ENCODE results near the gene PARD3B.
A peak's percentile ranks its signal among the peaks of the same experiment; 100 is the strongest.
"Not testable (repeated sequence)": the region's sequence is repeated elsewhere in the genome, so short reads cannot be mapped to it uniquely, and the experiment has no call there.

PARD3B gene

DNA sequence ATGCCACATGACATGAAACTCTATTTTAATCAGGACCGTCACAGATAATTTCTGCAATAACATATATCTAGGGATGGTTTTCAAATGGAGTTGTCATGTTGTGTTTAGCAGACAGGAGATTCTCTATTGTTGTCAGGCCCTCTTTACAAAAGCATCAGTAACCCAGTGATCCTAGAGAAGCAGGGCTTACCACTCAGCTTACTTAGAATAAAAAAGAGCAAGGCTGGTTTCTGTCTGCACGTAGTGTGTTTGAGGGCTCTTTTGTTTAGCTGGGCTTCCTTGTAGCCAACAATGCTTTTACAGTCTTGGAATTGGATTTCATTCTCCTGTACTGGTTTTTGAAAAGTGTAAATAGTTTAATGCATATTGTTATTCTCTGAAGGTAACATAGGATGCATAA, 926.5 kb downstream of the PARD3B start:
- Histone ChIP-seq H3K27me3 (ENCODE audit: control insufficient read depth, insufficient read depth, low read length) (no peaks in the 10 kb centered on the region), H3K4me1 (ENCODE audit: control insufficient read depth, insufficient read depth, low read length) (peaks cover 6% of the 10 kb centered on the region), H3K4me2 (ENCODE audit: low read length) (no peak overlapping the region), H3K4me3 (ENCODE audit: low read length) (no peak overlapping the region), H3K9ac (ENCODE audit: low read depth, low read length) (no peak overlapping the region), H3K36me3 (ENCODE audit: insufficient read depth, low read length) (no peaks in the 10 kb centered on the region), H3K9me3 (replicated peaks; ENCODE audit: low read length) (no peaks in the 10 kb centered on the region)

DNA sequence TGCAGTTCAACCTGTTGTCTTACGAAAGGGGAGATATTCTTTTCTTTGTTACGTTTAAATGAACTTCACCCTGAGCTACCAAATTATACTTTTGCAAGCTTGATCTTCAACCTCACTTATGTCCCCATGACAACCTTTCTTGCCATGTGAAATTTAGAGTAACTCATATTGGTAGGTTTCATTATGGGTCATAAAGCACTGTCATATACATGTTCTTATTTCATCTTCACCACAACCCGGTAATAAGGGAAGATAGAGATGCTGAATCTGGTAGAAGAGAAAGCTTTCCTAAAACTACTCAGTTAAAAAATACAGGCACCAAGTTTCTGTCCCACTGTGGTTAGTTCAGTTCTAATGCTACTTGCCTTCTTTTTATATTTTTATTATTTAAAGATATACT, 928.5 kb downstream of the PARD3B start:
- Histone ChIP-seq H3K27me3 (ENCODE audit: control insufficient read depth, insufficient read depth, low read length) (no peaks in the 10 kb centered on the region), H3K4me1 (ENCODE audit: control insufficient read depth, insufficient read depth, low read length) (peaks cover 19% of the 10 kb centered on the region), H3K4me3 (ENCODE audit: low read length) (no peak overlapping the region), H3K36me3 (ENCODE audit: insufficient read depth, low read length) (no peaks in the 10 kb centered on the region), H3K9me3 (replicated peaks; ENCODE audit: low read length) (no peaks in the 10 kb centered on the region), H3K4me2 (ENCODE audit: low read length) (no peak overlapping the region), H3K9ac (ENCODE audit: low read depth, low read length) (no peak overlapping the region)

DNA sequence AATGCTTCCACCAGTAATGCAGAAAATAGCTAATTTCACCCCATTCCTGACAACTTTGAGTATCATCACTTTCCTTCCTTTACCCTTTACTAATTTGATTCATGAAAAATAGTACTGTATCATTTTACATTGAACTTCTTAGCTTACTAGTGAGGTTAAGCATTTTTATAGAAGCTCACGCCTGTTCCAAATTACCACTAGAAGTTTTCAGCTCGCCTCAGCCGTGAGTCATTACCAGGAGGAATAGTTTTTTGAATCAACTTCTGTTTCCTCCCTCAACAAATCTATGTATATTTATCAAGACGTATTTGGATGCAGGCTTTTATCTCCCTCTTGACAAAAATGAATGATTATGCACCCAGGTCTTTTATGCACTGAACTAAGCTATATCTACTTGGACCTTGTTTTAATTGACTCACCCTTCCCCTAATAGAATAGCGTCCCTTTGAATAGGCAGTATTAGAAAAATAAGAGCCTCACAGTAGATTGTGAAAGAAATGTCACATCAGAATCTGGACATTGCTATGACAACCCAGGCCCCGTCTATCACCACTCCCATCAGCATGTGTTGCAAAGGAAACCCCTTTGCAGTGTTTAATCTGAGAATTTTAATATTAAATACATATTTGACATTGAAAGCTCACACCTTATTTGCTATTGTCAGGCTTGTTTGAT, 929.6 kb downstream of the PARD3B start:
- Histone ChIP-seq H3K4me3 (ENCODE audit: low read length) (no peak overlapping the region), H3K36me3 (ENCODE audit: insufficient read depth, low read length) (no peaks in the 10 kb centered on the region), H3K9me3 (replicated peaks; ENCODE audit: low read length) (no peaks in the 10 kb centered on the region), H3K27me3 (ENCODE audit: control insufficient read depth, insufficient read depth, low read length) (no peaks in the 10 kb centered on the region), H3K4me2 (ENCODE audit: low read length) (no peak overlapping the region), H3K4me1 (ENCODE audit: control insufficient read depth, insufficient read depth, low read length) (peaks cover 19% of the 10 kb centered on the region), H3K9ac (ENCODE audit: low read depth, low read length) (no peak overlapping the region)

DNA sequence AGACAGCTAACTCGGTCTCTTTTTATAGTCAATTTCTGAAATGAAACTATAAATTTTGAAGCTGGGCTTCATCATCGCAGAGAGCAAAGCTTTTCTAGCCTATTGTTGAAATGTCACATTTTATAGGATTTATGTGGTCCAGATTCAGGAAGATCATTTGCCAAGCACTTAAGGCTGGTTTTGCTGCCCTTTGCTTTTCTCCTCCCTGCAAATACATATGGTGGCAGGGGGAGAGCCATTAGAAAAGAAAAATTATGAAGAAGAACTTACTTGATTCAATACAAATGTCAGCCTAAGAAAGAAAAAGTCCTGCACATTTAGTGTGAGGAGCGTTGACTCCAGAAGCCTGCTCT, 930.1 kb downstream of the PARD3B start:
- H3K4me3 ChIP-seq (ENCODE audit: low read length): no peak overlapping the region
- H3K27me3 ChIP-seq (ENCODE audit: control insufficient read depth, insufficient read depth, low read length): no peaks in the 10 kb centered on the region

DNA sequence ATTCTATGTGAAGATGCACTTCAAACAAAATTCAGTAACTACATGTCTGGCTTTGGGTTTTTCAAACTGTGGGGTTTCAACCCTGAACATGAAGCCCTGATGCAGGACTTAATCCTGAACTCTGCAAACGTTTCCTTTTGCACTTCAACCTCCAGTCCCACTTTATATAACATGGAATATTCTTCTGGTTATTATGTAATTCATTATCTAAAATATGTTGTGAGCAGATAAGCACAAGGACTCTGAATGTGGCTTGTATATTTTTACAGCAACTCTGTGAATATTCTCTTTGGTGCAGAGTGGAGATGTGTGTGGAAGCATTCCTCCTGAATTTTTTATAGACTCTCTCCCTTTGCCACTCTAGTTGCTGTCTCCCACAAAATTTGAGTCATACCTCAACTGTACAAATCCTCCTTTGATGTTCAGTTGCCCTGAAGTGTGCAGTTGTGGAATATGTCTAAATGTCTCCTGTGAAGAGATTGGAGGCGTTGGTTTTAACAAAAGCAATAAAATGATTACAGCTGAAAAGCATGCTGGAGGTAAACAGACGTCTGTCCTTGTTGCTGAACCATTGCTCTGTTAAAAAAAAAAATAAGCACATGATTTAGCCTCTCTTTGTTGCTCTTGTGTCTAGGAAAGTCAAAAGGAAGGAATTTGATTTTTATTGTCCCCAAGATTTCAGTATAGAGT, 931.9 kb downstream of the PARD3B start:
- peak overlapping the region; percentile 8 for H3K4me2 ChIP-seq (ENCODE audit: low read length)
- H3K36me3 ChIP-seq (ENCODE audit: insufficient read depth, low read length): no peaks in the 10 kb centered on the region
- peaks cover 19% of the 10 kb centered on the region for H3K4me1 ChIP-seq (ENCODE audit: control insufficient read depth, insufficient read depth, low read length)
- no peaks in the 10 kb centered on the region for H3K9me3 ChIP-seq (replicated peaks; ENCODE audit: low read length)
- H3K27me3 ChIP-seq (ENCODE audit: control insufficient read depth, insufficient read depth, low read length): no peaks in the 10 kb centered on the region
- no peak overlapping the region for H3K9ac ChIP-seq (ENCODE audit: low read depth, low read length)
- H3K4me3 ChIP-seq (ENCODE audit: low read length): no peak overlapping the region

More for the DNA sequence above, 930.1 kb downstream of the PARD3B start:
- Histone ChIP-seq H3K36me3 (ENCODE audit: insufficient read depth, low read length) (no peaks in the 10 kb centered on the region), H3K4me1 (ENCODE audit: control insufficient read depth, insufficient read depth, low read length) (peaks cover 19% of the 10 kb centered on the region), H3K9ac (ENCODE audit: low read depth, low read length) (no peak overlapping the region), H3K4me2 (ENCODE audit: low read length) (no peak overlapping the region), H3K9me3 (replicated peaks; ENCODE audit: low read length) (no peaks in the 10 kb centered on the region)

DNA sequence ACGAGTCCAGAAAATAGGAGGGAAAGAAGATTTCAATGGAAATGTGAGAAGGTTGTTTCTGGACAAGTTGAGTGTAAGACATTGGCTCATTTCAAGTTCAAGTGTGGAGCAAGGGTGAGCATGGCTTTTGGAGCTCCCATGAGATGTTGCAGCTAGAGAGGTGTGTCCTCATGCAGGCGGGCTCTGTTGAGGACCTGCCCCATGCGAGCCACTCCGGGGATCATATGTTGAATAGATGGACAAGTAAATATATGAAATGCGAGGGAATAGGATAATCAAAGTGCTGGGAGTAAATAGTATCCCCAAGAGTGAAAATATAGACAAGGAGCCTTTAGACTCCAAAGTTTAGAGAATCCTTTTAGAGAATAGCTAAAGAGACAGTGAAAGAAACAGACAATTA, 936.6 kb downstream of the PARD3B start:
- H3K4me2 ChIP-seq (ENCODE audit: low read length): no peak overlapping the region
- no peaks in the 10 kb centered on the region for H3K36me3 ChIP-seq (ENCODE audit: insufficient read depth, low read length)
- no peaks in the 10 kb centered on the region for H3K27me3 ChIP-seq (ENCODE audit: control insufficient read depth, insufficient read depth, low read length)
- peaks cover 15% of the 10 kb centered on the region for H3K4me1 ChIP-seq (ENCODE audit: control insufficient read depth, insufficient read depth, low read length)
- no peak overlapping the region for H3K9ac ChIP-seq (ENCODE audit: low read depth, low read length)
- H3K4me3 ChIP-seq (ENCODE audit: low read length): no peak overlapping the region
- H3K9me3 ChIP-seq (replicated peaks; ENCODE audit: low read length): no peaks in the 10 kb centered on the region

DNA sequence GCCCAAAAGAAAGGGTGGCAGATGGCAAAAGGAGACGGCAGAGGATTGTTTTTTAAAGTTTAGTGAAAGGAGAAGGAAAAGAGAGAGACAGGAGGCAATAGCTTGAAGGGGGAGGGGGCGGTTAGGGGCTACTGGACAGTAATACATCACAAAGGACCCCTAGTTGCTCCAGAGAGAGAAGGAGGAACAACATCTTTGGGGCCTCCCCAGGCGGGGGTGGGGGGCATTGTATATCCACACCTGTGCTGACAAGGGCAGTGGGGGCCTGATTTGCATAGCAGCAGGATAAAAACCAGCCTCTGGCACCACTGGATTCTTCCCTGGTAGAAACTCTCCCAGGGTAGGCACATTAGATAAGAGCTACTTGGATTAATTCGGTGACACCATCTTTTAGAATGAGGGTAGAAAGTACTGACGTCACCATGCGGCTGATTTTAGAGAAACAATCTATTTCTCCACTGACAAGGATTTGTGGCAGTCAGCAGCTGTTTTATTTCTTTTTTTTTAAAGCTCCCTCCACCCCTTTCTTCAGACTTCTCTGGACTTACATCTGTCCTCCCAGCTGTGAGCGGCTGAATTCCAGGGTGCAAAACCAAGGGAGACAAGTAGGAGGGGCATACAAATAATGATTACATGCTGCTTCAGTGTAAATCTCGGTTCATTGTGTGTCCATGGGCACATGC, 937.3 kb downstream of the PARD3B start:
- peaks cover 8% of the 10 kb centered on the region for H3K4me1 ChIP-seq (ENCODE audit: control insufficient read depth, insufficient read depth, low read length)
- H3K36me3 ChIP-seq (ENCODE audit: insufficient read depth, low read length): no peaks in the 10 kb centered on the region
- no peak overlapping the region for H3K4me3 ChIP-seq (ENCODE audit: low read length)
- H3K9me3 ChIP-seq (replicated peaks; ENCODE audit: low read length): no peaks in the 10 kb centered on the region
- no peak overlapping the region for H3K4me2 ChIP-seq (ENCODE audit: low read length)
- H3K27me3 ChIP-seq (ENCODE audit: control insufficient read depth, insufficient read depth, low read length): no peaks in the 10 kb centered on the region
- no peak overlapping the region for H3K9ac ChIP-seq (ENCODE audit: low read depth, low read length)

DNA sequence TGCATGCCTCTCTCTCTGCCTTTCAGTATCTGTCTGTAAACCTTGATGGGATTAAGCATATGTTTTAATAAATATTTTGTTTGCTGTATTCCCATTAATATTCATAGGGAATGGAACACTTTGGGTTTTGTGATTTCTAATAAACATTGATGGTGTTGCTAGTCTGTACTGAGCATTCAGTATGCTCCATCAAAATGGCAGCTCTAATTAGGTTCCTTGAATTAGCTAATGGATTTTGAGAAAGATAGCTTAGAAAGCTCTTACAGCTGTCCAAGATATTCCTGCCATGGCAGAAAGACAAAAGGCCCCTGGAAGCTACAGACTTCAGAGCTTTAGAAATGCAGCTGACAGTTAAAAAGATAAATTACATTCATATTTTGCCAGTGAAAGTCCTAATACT, 937.8 kb downstream of the PARD3B start:
- no peak overlapping the region for H3K4me3 ChIP-seq (ENCODE audit: low read length)
- H3K36me3 ChIP-seq (ENCODE audit: insufficient read depth, low read length): no peaks in the 10 kb centered on the region
- no peak overlapping the region for H3K4me2 ChIP-seq (ENCODE audit: low read length)
- no peak overlapping the region for H3K9ac ChIP-seq (ENCODE audit: low read depth, low read length)
- H3K4me1 ChIP-seq (ENCODE audit: control insufficient read depth, insufficient read depth, low read length): peaks cover 3% of the 10 kb centered on the region
- no peaks in the 10 kb centered on the region for H3K27me3 ChIP-seq (ENCODE audit: control insufficient read depth, insufficient read depth, low read length)
- no peaks in the 10 kb centered on the region for H3K9me3 ChIP-seq (replicated peaks; ENCODE audit: low read length)

DNA sequence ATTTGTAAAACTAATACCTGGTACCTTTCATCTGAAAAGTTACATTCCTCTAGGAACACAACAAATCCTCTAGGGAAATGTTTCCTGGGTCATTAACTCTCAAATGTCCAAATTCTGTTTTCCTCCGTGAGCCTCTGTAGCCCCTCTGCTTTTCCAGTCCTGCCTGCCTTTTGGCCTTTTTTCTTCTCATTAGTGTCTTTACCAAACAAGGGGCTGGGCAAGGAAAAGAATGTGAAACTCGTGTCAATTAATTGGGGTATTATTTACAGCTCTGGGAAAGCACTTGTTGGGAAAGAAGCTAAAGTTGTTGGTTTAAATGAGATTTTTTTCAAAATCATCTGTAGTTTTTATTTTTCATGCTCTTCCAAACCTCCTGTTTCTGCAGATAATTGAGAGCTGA, 938.9 kb downstream of the PARD3B start:
- Histone ChIP-seq H3K4me1 (ENCODE audit: control insufficient read depth, insufficient read depth, low read length) (peaks cover 3% of the 10 kb centered on the region), H3K36me3 (ENCODE audit: insufficient read depth, low read length) (no peaks in the 10 kb centered on the region), H3K27me3 (ENCODE audit: control insufficient read depth, insufficient read depth, low read length) (no peaks in the 10 kb centered on the region), H3K4me3 (ENCODE audit: low read length) (no peak overlapping the region), H3K9ac (ENCODE audit: low read depth, low read length) (no peak overlapping the region), H3K4me2 (ENCODE audit: low read length) (no peak overlapping the region), H3K9me3 (replicated peaks; ENCODE audit: low read length) (no peaks in the 10 kb centered on the region)

DNA sequence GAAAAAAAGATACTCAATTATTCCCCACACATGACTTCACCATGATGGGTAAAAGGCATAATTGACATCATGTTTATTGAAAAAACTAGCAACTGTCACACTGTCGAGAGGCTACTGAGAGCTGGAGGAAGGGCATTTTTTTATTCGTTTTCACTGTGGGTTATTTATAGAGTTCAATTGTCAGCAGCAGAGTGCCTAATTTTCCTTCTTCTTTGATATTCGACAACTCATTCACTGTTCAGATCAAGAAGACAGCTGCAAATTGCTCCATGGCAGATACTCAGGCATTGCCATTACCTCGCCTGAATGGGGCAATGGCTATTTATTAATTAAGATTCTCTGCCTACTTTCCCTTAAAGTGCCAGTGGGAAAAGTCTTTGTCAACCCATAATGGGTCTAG, 939.5 kb downstream of the PARD3B start:
- Histone ChIP-seq H3K4me1 (ENCODE audit: control insufficient read depth, insufficient read depth, low read length) (peaks cover 3% of the 10 kb centered on the region), H3K36me3 (ENCODE audit: insufficient read depth, low read length) (no peaks in the 10 kb centered on the region), H3K9me3 (replicated peaks; ENCODE audit: low read length) (no peaks in the 10 kb centered on the region), H3K4me3 (ENCODE audit: low read length) (no peak overlapping the region), H3K27me3 (ENCODE audit: control insufficient read depth, insufficient read depth, low read length) (no peaks in the 10 kb centered on the region), H3K9ac (ENCODE audit: low read depth, low read length) (no peak overlapping the region), H3K4me2 (ENCODE audit: low read length) (peak overlapping the region; percentile 4)

DNA sequence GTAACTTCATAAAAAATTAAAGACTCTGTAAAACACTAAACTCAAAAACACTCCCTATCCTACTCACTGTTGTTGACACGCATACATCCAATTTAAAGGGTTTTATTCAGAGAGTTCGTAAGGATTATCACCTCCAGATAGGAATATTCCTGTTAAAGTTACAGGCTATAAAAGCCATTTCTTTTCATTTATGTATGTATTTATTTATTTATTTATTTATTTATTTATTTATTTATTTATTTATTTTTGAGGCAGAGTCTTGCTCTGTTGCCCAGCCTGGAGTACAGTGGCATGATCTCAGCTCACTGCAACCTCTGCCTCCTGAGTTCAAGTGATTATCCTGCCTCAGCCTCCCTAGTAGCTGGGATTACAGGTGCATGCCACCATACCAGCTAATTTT, 948.3 kb downstream of the PARD3B start:
- not testable (repeated sequence) for H3K9ac ChIP-seq (ENCODE audit: low read depth, low read length); H3K4me1 ChIP-seq (ENCODE audit: control insufficient read depth, insufficient read depth, low read length); H3K4me3 ChIP-seq (ENCODE audit: low read length); H3K36me3 ChIP-seq (ENCODE audit: insufficient read depth, low read length); H3K27me3 ChIP-seq (ENCODE audit: control insufficient read depth, insufficient read depth, low read length); H3K9me3 ChIP-seq (replicated peaks; ENCODE audit: low read length); H3K4me2 ChIP-seq (ENCODE audit: low read length)

All from skeletal muscle satellite cell (primary cell).